Erythroblast (primary cell): ENCODE results near the gene ELL3.

Source experiments
- GATA1 ChIP-seq: IDR thresholded peaks from 2 replicates; pipeline ENCODE4 v1.6.1; 2011; ENCODE audit warnings: low read depth, mild to moderate bottlenecking, control low read depth, low read length, moderate library complexity
- POLR2A ChIP-seq: IDR thresholded peaks from 2 replicates; pipeline ENCODE4 v1.6.1; 2011; ENCODE audit warnings: mild to moderate bottlenecking, low read length

DNA sequence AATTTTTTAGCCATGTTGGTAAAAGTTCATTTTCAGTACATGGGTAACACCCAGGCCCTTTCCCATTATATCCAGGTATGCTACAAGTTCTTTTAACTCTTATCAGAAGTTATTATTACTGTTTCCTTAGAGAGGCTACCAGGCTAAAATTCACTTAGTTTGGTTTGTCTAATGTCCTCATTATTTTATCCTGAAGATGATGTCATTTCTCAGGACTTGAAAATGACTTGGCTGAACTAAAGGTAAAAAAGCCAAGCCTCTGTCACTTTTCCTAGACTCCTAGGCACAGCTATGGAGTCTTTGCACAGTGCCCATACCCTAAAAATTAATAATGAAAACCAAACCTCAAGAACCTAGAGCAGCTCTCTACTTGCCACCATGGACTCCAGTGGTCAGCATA, 4.1 kb downstream of the ELL3 start:
- no peak for TF ChIP-seq POLR2A
- no peak for TF ChIP-seq GATA1
